ENCODE measurements around the gene GAB2. TPM values are rescaled to one million over a fixed set of nuclear protein-coding genes. Genes with fewer than 3 reads are reported as not detected.
A peak's percentile ranks its signal among the peaks of the same experiment; 100 is the strongest.

Gene GAB2
- total and polyA plus RNA-seq, 2 of the 13 experiments (the other 11 are each of a cell fraction or from before 2014, with no cell fraction given) = 4.1 to 8.6 TPM

DNA sequence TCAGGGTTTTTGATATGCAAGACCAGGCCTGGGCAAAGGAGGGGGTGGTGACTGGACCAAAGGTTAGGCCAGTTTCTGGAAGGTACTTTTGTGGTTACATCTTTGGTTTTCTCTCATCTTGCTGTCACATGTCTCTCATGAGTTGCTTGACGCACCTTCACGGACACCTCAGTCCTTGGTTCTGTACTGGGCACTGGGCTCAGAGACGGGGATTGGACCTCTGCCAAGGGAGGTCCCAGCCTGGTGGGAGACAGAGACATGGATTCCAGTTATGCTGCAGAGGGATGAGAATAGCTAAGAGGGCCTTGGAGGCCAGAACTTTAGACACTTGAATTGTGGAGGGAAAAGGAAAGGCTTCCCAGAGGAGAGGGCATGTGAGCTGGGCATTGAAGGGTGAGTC is 227.2 kb downstream of the GAB2 start:
- no peak for DNase-seq (ENCODE audit: low spot score)
- CTCF ChIA-PET (ENCODE audit: low intra/inter-chr PET ratio, low total read pairs) = no interaction called here
- H3K36me3 ChIP-seq (replicated peaks in 1 of 2; ENCODE audit: control insufficient read depth in 1 of 2, insufficient read depth in 2 of 2, low read length in 2 of 2) = no peaks in the 10 kb centered on the region
- no peaks in the 10 kb centered on the region; a peak in 1 of 5 replicates for H3K27me3 ChIP-seq (ENCODE audit: control insufficient read depth in 1 of 2, insufficient read depth in 2 of 2, low read length in 2 of 2)
- intact Hi-C loops (cut with micrococcal nuclease; ENCODE audit: unreplicated experiment) = no loop called here
- POLR2A ChIA-PET = interaction anchor here (0.7 to 3.9 kb wide), 5 partner anchors 19 to 149 kb away, joined by 3 to 37 read pairs (median 3); partner anchors contain the start of gene ALG8
- H3K27ac ChIP-seq (ENCODE audit: extremely low read length, insufficient read depth, low read length) = peak overlapping the region; percentile 39
- in situ Hi-C loops (cut with HindIII; ENCODE audit: extremely low pct_ligation_motif_present, low pct_unique_long_range_greater_than_20kb) = no loop called here
- peak overlapping the region; percentile 10 to 48 (median 16); a peak in 3 of 6 replicates for H3K4me3 ChIP-seq (replicated peaks in 1 of 3; ENCODE audit: insufficient read depth in 1 of 3, low read depth in 2 of 3, low read length in 3 of 3)
- H3K4me2 ChIP-seq (ENCODE audit: low read depth, low read length) = peak overlapping the region; percentile 86
- H2AFZ ChIP-seq (ENCODE audit: low read length) = no peak overlapping the region
- no peaks in the 10 kb centered on the region for H4K20me1 ChIP-seq (ENCODE audit: insufficient read depth, low read length)
- H3K4me1 ChIP-seq (ENCODE audit: insufficient read depth, low read length) = peaks cover 86% of the 10 kb centered on the region
- 0 out of 2 replicates have a peak overlapping the region, but pooled peaks have one; percentile 64 for H3K9ac ChIP-seq (ENCODE audit: insufficient read depth, low read depth, low read length)
- TF ChIP-seq ZNF292 (CRISPR knock-in tag; IDR thresholded peaks at IDR 0.05; ENCODE audit: borderline replicate concordance, low read depth) (peak; percentile 5; the same call in 1 of the 2 replicates), TBX2 (CRISPR knock-in tag; IDR thresholded peaks at IDR 0.05; ENCODE audit: borderline replicate concordance) (0 out of 2 replicates have a peak, but pooled peaks have one; percentile 1), ZBTB1 (CRISPR knock-in tag; IDR thresholded peaks at IDR 0.05; ENCODE audit: borderline replicate concordance) (no peak)
- BruUV-seq (replicated peaks) = TSS peak; percentile 48
- peaks cover 13% of the 10 kb centered on the region for H3K79me2 ChIP-seq (ENCODE audit: insufficient read depth, low read length)
- H3K9me3 ChIP-seq (ENCODE audit: low read length) = no peaks in the 10 kb centered on the region
- 83% methylated on average over 3 of the region's 3 CpGs for WGBS (ENCODE audit: low lambda C conversion rate)
- no peak for ATAC-seq
- FAIRE-seq = no peak

- WGBS (ENCODE audit: low lambda C conversion rate) = 0% methylated on average over 3 of the region's 3 CpGs
- peak overlapping the region; percentile 78 to 96 (median 86); a peak in 5 of 6 replicates for H3K4me3 ChIP-seq (replicated peaks in 1 of 3; ENCODE audit: insufficient read depth in 1 of 3, low read depth in 2 of 3, low read length in 3 of 3)
- H3K27ac ChIP-seq (ENCODE audit: extremely low read length, insufficient read depth, low read length) = no peak overlapping the region
- H3K4me1 ChIP-seq (ENCODE audit: insufficient read depth, low read length) = peaks cover 86% of the 10 kb centered on the region
- in situ Hi-C loops (cut with HindIII; ENCODE audit: extremely low pct_ligation_motif_present, low pct_unique_long_range_greater_than_20kb) = loop anchor here (5.0 kb wide), 1 partner anchor 48 kb away; no protein-coding TSS in a partner anchor
- CTCF ChIA-PET (ENCODE audit: low intra/inter-chr PET ratio, low total read pairs) = no interaction called here
- H2AFZ ChIP-seq (ENCODE audit: low read length) = no peak overlapping the region
- no peak for ATAC-seq
- DNase-seq (ENCODE audit: low spot score) = no peak
- no peak for FAIRE-seq
- no TSS peak for BruUV-seq (replicated peaks)
- peaks cover 13% of the 10 kb centered on the region for H3K79me2 ChIP-seq (ENCODE audit: insufficient read depth, low read length)
- no peaks in the 10 kb centered on the region for H4K20me1 ChIP-seq (ENCODE audit: insufficient read depth, low read length)
- no peaks in the 10 kb centered on the region for H3K9me3 ChIP-seq (ENCODE audit: low read length)
- no peaks in the 10 kb centered on the region; a peak in 1 of 5 replicates for H3K27me3 ChIP-seq (ENCODE audit: control insufficient read depth in 1 of 2, insufficient read depth in 2 of 2, low read length in 2 of 2)
- POLR2A ChIA-PET = interaction anchor here (0.7 to 3.9 kb wide), 5 partner anchors 19 to 149 kb away, joined by 3 to 37 read pairs (median 3); partner anchors contain the start of gene ALG8
- H3K36me3 ChIP-seq (replicated peaks in 1 of 2; ENCODE audit: control insufficient read depth in 1 of 2, insufficient read depth in 2 of 2, low read length in 2 of 2) = no peaks in the 10 kb centered on the region
- intact Hi-C loops (cut with micrococcal nuclease; ENCODE audit: unreplicated experiment) = loop anchor here (2.0 to 5.0 kb wide), 2 partner anchors 13 to 113 kb away; partner anchors contain the start of gene NDUFC2
- H3K4me2 ChIP-seq (ENCODE audit: low read depth, low read length) = peak overlapping the region; percentile 86
- peak overlapping the region; percentile 64; the same call in 1 of the 2 replicates for H3K9ac ChIP-seq (ENCODE audit: insufficient read depth, low read depth, low read length)
- TF ChIP-seq ZNF557 (CRISPR knock-in tag; IDR thresholded peaks at IDR 0.05) = no peak
- no peak for TF ChIP-seq ZNF484 (CRISPR knock-in tag; IDR thresholded peaks at IDR 0.05; ENCODE audit: borderline replicate concordance, low read depth)
- TF ChIP-seq FLYWCH1 (CRISPR knock-in tag; IDR thresholded peaks at IDR 0.05) = 0 out of 2 replicates have a peak, but pooled peaks have one; percentile 42
- TF ChIP-seq ZNF333 (CRISPR knock-in tag; IDR thresholded peaks at IDR 0.05; ENCODE audit: borderline replicate concordance) = no peak
- TF ChIP-seq, protein P1, sequence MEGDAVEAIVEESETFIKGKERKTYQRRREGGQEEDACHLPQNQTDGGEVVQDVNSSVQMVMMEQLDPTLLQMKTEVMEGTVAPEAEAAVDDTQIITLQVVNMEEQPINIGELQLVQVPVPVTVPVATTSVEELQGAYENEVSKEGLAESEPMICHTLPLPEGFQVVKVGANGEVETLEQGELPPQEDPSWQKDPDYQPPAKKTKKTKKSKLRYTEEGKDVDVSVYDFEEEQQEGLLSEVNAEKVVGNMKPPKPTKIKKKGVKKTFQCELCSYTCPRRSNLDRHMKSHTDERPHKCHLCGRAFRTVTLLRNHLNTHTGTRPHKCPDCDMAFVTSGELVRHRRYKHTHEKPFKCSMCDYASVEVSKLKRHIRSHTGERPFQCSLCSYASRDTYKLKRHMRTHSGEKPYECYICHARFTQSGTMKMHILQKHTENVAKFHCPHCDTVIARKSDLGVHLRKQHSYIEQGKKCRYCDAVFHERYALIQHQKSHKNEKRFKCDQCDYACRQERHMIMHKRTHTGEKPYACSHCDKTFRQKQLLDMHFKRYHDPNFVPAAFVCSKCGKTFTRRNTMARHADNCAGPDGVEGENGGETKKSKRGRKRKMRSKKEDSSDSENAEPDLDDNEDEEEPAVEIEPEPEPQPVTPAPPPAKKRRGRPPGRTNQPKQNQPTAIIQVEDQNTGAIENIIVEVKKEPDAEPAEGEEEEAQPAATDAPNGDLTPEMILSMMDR (CRISPR knock-in tag; IDR thresholded peaks at IDR 0.05) = peak; percentile 26
- TF ChIP-seq GTF3A (CRISPR knock-in tag; conservative IDR thresholded peaks at IDR 0.05) = 0 out of 2 replicates have a peak, but pooled peaks have one; percentile 76
- TF ChIP-seq ZNF616 (CRISPR knock-in tag; IDR thresholded peaks at IDR 0.05; ENCODE audit: low read depth) = no peak
- no peak for TF ChIP-seq ZNF382 (CRISPR knock-in tag; IDR thresholded peaks at IDR 0.05; ENCODE audit: borderline replicate concordance)
- TF ChIP-seq BHLHE40 (IDR thresholded peaks at IDR 0.05; ENCODE audit: low read length) = no peak
- no peak for TF ChIP-seq MAFF (IDR thresholded peaks at IDR 0.05; ENCODE audit: low read depth, low read length)
- TF ChIP-seq KLF15 (CRISPR knock-in tag; IDR thresholded peaks at IDR 0.05; ENCODE audit: borderline replicate concordance) = no peak
- TF ChIP-seq FOXM1 (CRISPR knock-in tag; IDR thresholded peaks at IDR 0.05) = no peak
- TF ChIP-seq DNMT3B (CRISPR knock-in tag; conservative IDR thresholded peaks at IDR 0.05) = no peak
- TF ChIP-seq ZSCAN22 (CRISPR knock-in tag; IDR thresholded peaks at IDR 0.05) = peak; percentile 93
- no peak for TF ChIP-seq ARNT2 (CRISPR knock-in tag; IDR thresholded peaks at IDR 0.05; ENCODE audit: low read depth)
Observed at GRCh38 chr11:78189851-78190250, 227.8 kb downstream of the GAB2 start.
